ENCODE data around the gene CD248.

CD248 gene

DNA sequence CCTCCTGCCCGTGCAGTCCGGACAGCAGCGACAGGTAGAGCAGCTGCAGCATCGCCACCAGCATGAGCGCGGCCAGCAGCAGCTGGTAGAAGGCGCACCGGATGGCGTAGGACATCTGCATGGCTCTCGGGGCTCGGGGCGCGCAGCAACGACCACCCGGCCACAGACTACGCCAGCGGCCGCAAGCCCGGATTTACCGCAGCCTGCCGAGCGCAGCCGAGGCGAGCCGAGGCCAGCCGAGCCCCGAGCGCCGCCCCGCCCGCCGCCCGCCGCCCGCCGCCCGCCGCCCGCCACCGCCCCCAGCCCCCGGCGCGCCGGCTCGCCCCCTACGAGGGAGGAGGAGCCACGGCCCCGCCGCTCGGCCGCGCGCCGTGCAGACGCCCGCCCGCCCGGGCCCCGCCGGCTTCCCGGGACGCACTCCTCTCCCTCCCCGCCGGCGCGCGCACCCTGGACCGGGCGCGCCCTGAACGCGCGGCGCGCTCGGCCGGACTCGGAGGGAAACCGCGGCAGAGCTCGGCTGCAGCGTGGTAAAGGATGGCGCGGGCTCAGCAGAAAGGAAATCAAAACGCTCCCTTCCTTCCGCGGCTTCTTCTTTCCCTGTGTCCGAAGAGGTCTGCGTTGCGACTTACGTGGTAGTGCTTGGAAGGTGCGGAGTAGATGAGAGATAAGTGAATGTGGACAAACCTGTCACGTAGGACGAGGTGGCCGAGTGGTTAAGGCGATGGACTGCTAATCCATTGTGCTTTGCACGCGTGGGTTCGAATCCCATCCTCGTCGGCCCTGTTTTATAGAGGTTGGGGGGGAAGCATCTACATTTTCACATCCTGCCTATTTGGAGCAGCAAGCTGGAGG is 30.8 kb upstream of the CD248 start, which contains the start of gene B4GAT1:
Gene B4GAT1 (minus strand): TSS at position 205 of the 852 bp plus-strand sequence. CDS start 84 bp downstream, at position 121.
- ChIA-PET CTCF (interaction anchor here (0.7 to 5.6 kb wide), 5 partner anchors 8 to 38 kb away, joined by 3 to 22 read pairs (median 6); partner anchors contain the start of gene RIN1), POLR2A (interaction anchor here (0.9 to 1.4 kb wide), 4 partner anchors 11 to 19 kb away, joined by 3 to 5 read pairs (median 4); no protein-coding TSS in a partner anchor)
- no peak for TF ChIP-seq CTCF (IDR thresholded peaks at IDR 0.05; ENCODE audit: control extremely low read depth, extremely low read depth, low read depth, missing control alignments)
- DNase-seq (ENCODE audit: extremely low spot score): peak; percentile 84

DNA sequence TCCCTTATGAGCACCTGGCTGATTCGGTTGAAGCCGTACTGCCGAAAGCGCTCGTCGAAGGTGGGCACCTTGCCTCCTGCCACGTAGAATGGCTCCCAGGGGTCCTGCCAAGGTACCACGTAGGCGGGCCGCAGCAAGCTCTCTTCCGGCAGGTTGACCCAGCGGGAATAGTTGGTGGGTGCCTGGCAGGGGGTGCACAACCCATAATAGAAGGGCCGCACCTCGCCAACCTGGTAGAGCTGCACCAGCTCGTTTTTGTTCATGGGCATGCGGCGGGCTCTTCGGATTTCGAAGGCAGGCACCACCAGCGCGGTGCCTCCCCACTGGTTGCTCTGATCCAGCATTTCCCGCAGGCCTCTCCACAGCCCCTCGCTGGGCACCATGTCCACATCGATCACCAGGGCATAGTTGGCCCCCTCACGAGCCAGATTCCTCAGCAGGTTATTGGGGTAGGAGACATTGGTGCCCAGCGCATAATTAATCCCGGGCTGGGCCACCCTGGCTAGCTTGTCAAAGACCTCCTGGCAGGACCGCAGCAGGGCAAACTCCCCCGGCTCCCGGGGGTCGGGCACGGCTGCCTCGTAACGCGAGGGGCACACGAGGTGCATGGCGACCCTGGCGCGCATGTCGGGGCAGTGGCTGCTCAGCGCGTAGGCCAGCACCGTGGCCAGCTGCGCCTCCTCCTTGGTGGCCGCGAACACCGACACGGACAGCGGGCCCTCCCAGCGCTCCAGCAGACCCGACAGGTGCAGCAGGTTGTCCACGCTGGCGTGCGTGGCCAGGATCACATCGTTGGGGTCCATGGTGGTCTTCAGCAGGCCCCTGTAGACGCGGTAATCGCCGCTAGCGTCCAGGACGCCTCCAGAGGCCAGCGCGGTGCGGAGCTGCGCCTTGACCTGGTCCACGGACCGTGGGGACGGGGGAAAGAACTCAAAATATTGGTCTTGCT is 29.9 kb upstream of the CD248 start:
- ChIA-PET CTCF (interaction anchor here (0.8 to 5.6 kb wide), 8 partner anchors 8 to 92 kb away, joined by 3 to 37 read pairs (median 10); partner anchors contain the start of genes MRPL11 and RIN1), POLR2A (interaction anchor here (1.4 kb wide), 1 partner anchor 18 kb away, joined by 4 read pairs; no protein-coding TSS in a partner anchor)

GRCh38 chr11:66345316-66345649 is 28.4 kb upstream of the CD248 start:
- no peak for DNase-seq (ENCODE audit: extremely low spot score)
- POLR2A ChIA-PET: interaction anchor here (0.9 kb wide), 1 partner anchor 10 kb away, joined by 3 read pairs; no protein-coding TSS in a partner anchor
- no peak for TF ChIP-seq CTCF (IDR thresholded peaks at IDR 0.05; ENCODE audit: control extremely low read depth, extremely low read depth, low read depth, missing control alignments)
- CTCF ChIA-PET: interaction anchor here (1.5 to 5.6 kb wide), 8 partner anchors 10 to 93 kb away, joined by 4 to 37 read pairs (median 11); partner anchors contain the start of genes MRPL11 and RIN1

More for the DNA sequence above, 29.9 kb upstream of the CD248 start:
- no peak for DNase-seq (ENCODE audit: extremely low spot score)
- no peak for TF ChIP-seq CTCF (IDR thresholded peaks at IDR 0.05; ENCODE audit: control extremely low read depth, extremely low read depth, low read depth, missing control alignments)

GRCh38 chr11:66344550-66345315 is 27.9 kb upstream of the CD248 start, which contains the start of gene BRMS1:
Gene BRMS1 (minus strand): TSS chr11:66345104. CDS start chr11:66342234, 2,870 bp downstream.
- TF ChIP-seq CTCF (IDR thresholded peaks at IDR 0.05; ENCODE audit: control extremely low read depth, extremely low read depth, low read depth, missing control alignments): no peak
- POLR2A ChIA-PET: interaction anchor here (0.5 to 0.9 kb wide), 2 partner anchors 10 to 44 kb away, joined by 3 to 5 read pairs; no protein-coding TSS in a partner anchor
- peak; percentile 96 for DNase-seq (ENCODE audit: extremely low spot score)
- CTCF ChIA-PET: interaction anchor here (1.0 to 5.6 kb wide), 10 partner anchors 10 to 507 kb away, joined by 3 to 37 read pairs (median 6); partner anchors contain the start of genes MRPL11 and RIN1

DNA sequence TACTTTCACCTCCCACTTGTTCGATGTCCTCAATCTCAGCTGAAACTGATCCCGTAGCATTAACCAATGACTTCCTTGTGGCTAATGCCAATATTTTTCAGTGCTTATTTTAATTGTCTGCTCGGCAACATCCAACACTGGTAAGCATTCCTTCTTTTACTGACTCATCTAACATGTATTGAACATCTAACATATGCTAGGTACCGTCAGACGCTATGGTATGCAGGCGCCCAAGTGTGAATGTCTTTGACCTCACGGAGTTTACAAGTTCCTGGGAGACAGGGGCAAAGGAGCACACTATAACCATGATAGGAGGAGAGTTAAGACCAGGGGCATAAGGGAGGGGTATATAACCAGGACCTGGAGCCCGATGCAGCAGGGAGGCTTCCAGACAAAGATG is 26.3 kb upstream of the CD248 start:
- ChIA-PET CTCF (interaction anchor here (5.4 to 5.6 kb wide), 2 partner anchors 21 to 31 kb away, joined by 22 to 37 read pairs; no protein-coding TSS in a partner anchor), POLR2A (no interaction called here)
- TF ChIP-seq CTCF (IDR thresholded peaks at IDR 0.05; ENCODE audit: control extremely low read depth, extremely low read depth, low read depth, missing control alignments): no peak
- DNase-seq (ENCODE audit: extremely low spot score): no peak

Data from GM10248 (cell line).